ENCODE data around the gene FBXO10. TPM values are rescaled to one million over a fixed set of nuclear protein-coding genes. Genes with fewer than 3 reads are reported as not detected.
"Not testable (repeated sequence)": the region's sequence is repeated elsewhere in the genome, so short reads cannot be mapped to it uniquely, and the experiment has no call there.

The FBXO10 gene
- total RNA-seq, 1 experiment from 2014 or later: 3.3 TPM

GRCh38 chr9:37528652-37529471, 47.3 kb downstream of the FBXO10 start:
- in situ Hi-C loops (cut with HindIII; ENCODE audit: low pct_unique_long_range_greater_than_20kb, low sequenced_read_pairs): no loop called here
- DNase-seq (ENCODE audit: low read depth): no peak

- no peak for DNase-seq (ENCODE audit: low read depth)
- in situ Hi-C loops (cut with HindIII; ENCODE audit: low pct_unique_long_range_greater_than_20kb, low sequenced_read_pairs): no loop called here
Measured at GRCh38 chr9:37523916-37524315, 52.3 kb downstream of the FBXO10 start.

GRCh38 chr9:37522971-37523370, 53.2 kb downstream of the FBXO10 start:
- in situ Hi-C loops (cut with HindIII; ENCODE audit: low pct_unique_long_range_greater_than_20kb, low sequenced_read_pairs): no loop called here
- no peak for DNase-seq (ENCODE audit: low read depth)

GRCh38 chr9:37521111-37521510, 55.1 kb downstream of the FBXO10 start:
- no peak for DNase-seq (ENCODE audit: low read depth)
- in situ Hi-C loops (cut with HindIII; ENCODE audit: low pct_unique_long_range_greater_than_20kb, low sequenced_read_pairs): no loop called here

- in situ Hi-C loops (cut with HindIII; ENCODE audit: low pct_unique_long_range_greater_than_20kb, low sequenced_read_pairs): no loop called here
Measured at GRCh38 chr9:37520641-37521040, 55.5 kb downstream of the FBXO10 start.

GRCh38 chr9:37517923-37518322, 58.3 kb downstream of the FBXO10 start:
- no peak for DNase-seq (ENCODE audit: low read depth)
- in situ Hi-C loops (cut with HindIII; ENCODE audit: low pct_unique_long_range_greater_than_20kb, low sequenced_read_pairs): no loop called here

More at GRCh38 chr9:37520641-37521040, 55.5 kb downstream of the FBXO10 start:
- no peak for DNase-seq (ENCODE audit: low read depth)

GRCh38 chr9:37515620-37516258, 60.4 kb downstream of the FBXO10 start:
- DNase-seq (ENCODE audit: low read depth): no peak
- in situ Hi-C loops (cut with HindIII; ENCODE audit: low pct_unique_long_range_greater_than_20kb, low sequenced_read_pairs): no loop called here

GRCh38 chr9:37514999-37515398, 61.2 kb downstream of the FBXO10 start:
- in situ Hi-C loops (cut with HindIII; ENCODE audit: low pct_unique_long_range_greater_than_20kb, low sequenced_read_pairs): no loop called here
- no peak for DNase-seq (ENCODE audit: low read depth)

GRCh38 chr9:37514415-37514814, 61.8 kb downstream of the FBXO10 start:
- DNase-seq (ENCODE audit: low read depth); in situ Hi-C loops (cut with HindIII; ENCODE audit: low pct_unique_long_range_greater_than_20kb, low sequenced_read_pairs): not testable (repeated sequence)

GRCh38 chr9:37512437-37512836, 63.7 kb downstream of the FBXO10 start:
- DNase-seq (ENCODE audit: low read depth): no peak

GRCh38 chr9:37511016-37512010, 64.9 kb downstream of the FBXO10 start:
- no peak for DNase-seq (ENCODE audit: low read depth)
- in situ Hi-C loops (cut with HindIII; ENCODE audit: low pct_unique_long_range_greater_than_20kb, low sequenced_read_pairs): no loop called here

More at GRCh38 chr9:37512437-37512836, 63.7 kb downstream of the FBXO10 start:
- in situ Hi-C loops (cut with HindIII; ENCODE audit: low pct_unique_long_range_greater_than_20kb, low sequenced_read_pairs): no loop called here

- in situ Hi-C loops (cut with HindIII; ENCODE audit: low pct_unique_long_range_greater_than_20kb, low sequenced_read_pairs); DNase-seq (ENCODE audit: low read depth): not testable (repeated sequence)
Measured at GRCh38 chr9:37510053-37510452, 66.1 kb downstream of the FBXO10 start.

GRCh38 chr9:37509536-37509935, 66.6 kb downstream of the FBXO10 start:
- DNase-seq (ENCODE audit: low read depth): no peak
- in situ Hi-C loops (cut with HindIII; ENCODE audit: low pct_unique_long_range_greater_than_20kb, low sequenced_read_pairs): no loop called here

GRCh38 chr9:37508834-37509206, 67.4 kb downstream of the FBXO10 start:
- no peak for DNase-seq (ENCODE audit: low read depth)
- in situ Hi-C loops (cut with HindIII; ENCODE audit: low pct_unique_long_range_greater_than_20kb, low sequenced_read_pairs): no loop called here

GRCh38 chr9:37508135-37508833, 67.9 kb downstream of the FBXO10 start:
- in situ Hi-C loops (cut with HindIII; ENCODE audit: low pct_unique_long_range_greater_than_20kb, low sequenced_read_pairs): no loop called here

GRCh38 chr9:37507566-37508134, 68.5 kb downstream of the FBXO10 start:
- in situ Hi-C loops (cut with HindIII; ENCODE audit: low pct_unique_long_range_greater_than_20kb, low sequenced_read_pairs): no loop called here

More at GRCh38 chr9:37508135-37508833, 67.9 kb downstream of the FBXO10 start:
- DNase-seq (ENCODE audit: low read depth): no peak

GRCh38 chr9:37504605-37505004, 71.6 kb downstream of the FBXO10 start:
- in situ Hi-C loops (cut with HindIII; ENCODE audit: low pct_unique_long_range_greater_than_20kb, low sequenced_read_pairs): no loop called here

More at GRCh38 chr9:37507566-37508134, 68.5 kb downstream of the FBXO10 start:
- no peak for DNase-seq (ENCODE audit: low read depth)

GRCh38 chr9:37503736-37504135, 72.4 kb downstream of the FBXO10 start:
- DNase-seq (ENCODE audit: low read depth): no peak
- in situ Hi-C loops (cut with HindIII; ENCODE audit: low pct_unique_long_range_greater_than_20kb, low sequenced_read_pairs): no loop called here

More at GRCh38 chr9:37504605-37505004, 71.6 kb downstream of the FBXO10 start:
- no peak for DNase-seq (ENCODE audit: low read depth)
